H1 (cell line): ENCODE measurements around the gene FOSL1. TPM values are rescaled to one million over a fixed set of nuclear protein-coding genes. Genes with fewer than 3 reads are reported as not detected.

Experiments
- CTCF ChIA-PET: fragments of 300-600 bp; sonication (Branson Sonifier 250); formaldehyde crosslinking; loops from one replicate; lab custom pipeline; 2021; ENCODE audit not compliant: partially characterized antibody; lab: Charles Lee
- POLR2A ChIA-PET: fragments of 300-600 bp; sonication (Branson Sonifier 250); formaldehyde crosslinking; loops from one replicate; lab custom pipeline; 2021; ENCODE audit warnings: inconsistent platforms; ENCODE audit not compliant: partially characterized antibody; lab: Charles Lee
- DNase-seq, 2 experiments: peaks; one replicate each; pipeline versions ENCODE4 v3.0.0 to v3.0.0-alpha.2; 2010 to 2022; ENCODE audit warnings: low spot score in 2 of 2, low read depth in 1 of 2, mixed read lengths in 1 of 2
- FAIRE-seq: peaks from 2 replicates; lab custom pipeline; 2011; peaks lifted over from hg19 to GRCh38; lab: Jason Lieb, UNC
- H2AFZ ChIP-seq: 2 replicates; pipeline ENCODE4 v1.8.1; 2012; ENCODE audit warnings: low read length, inconsistent platforms
- H2AK5ac ChIP-seq: 2 replicates; pipeline ENCODE4 v1.6.1; 2013; ENCODE audit warnings: low read depth, low read length
- H2BK120ac ChIP-seq: replicated peaks from 2 replicates; pipeline ENCODE3; 2013; ENCODE audit warnings: low read depth, low read length, inconsistent platforms
- H2BK12ac ChIP-seq: 2 replicates; pipeline ENCODE4 v1.6.1; 2013; ENCODE audit warnings: low read depth, low read length
- H2BK15ac ChIP-seq: 2 replicates; pipeline ENCODE4 v1.6.1; 2013; ENCODE audit warnings: low read length
- H2BK20ac ChIP-seq: 2 replicates; pipeline ENCODE4 v1.6.1; 2013; ENCODE audit warnings: low read length
- H2BK5ac ChIP-seq: 2 replicates; pipeline ENCODE4 v1.6.1; 2013; ENCODE audit warnings: low read depth, low read length
- H3K14ac ChIP-seq: 2 replicates; pipeline ENCODE4 v1.6.1; 2013; ENCODE audit warnings: inconsistent platforms; ENCODE audit not compliant: insufficient read length
- H3K18ac ChIP-seq: 2 replicates; pipeline ENCODE4 v1.6.1; 2013; ENCODE audit warnings: low read length; ENCODE audit errors: extremely low read depth
- H3K23ac ChIP-seq: 2 replicates; pipeline ENCODE4 v1.6.1; 2013; ENCODE audit warnings: inconsistent platforms; ENCODE audit not compliant: insufficient read length
- H3K23me2 ChIP-seq: 2 replicates; pipeline ENCODE4 v1.6.1; 2013; ENCODE audit warnings: low read depth, low read length
- H3K27ac ChIP-seq: 2 replicates; pipeline ENCODE4 v1.6.1; 2011; ENCODE audit warnings: low read depth, low read length, inconsistent platforms
- H3K27me3 ChIP-seq, 4 experiments: replicated peaks in 1 of 4; 1 replicate in 1 of 4; 2 replicates in 3 of 4; pipeline versions ENCODE4 v1.6.1 to v1.8.1; 2011 to 2013; ENCODE audit warnings: low read length in 3 of 4, mild to moderate bottlenecking in 3 of 4, inconsistent platforms in 2 of 4, mixed read lengths in 2 of 4, moderate library complexity in 1 of 4; ENCODE audit not compliant: control insufficient read depth in 3 of 4, insufficient read depth in 3 of 4; ENCODE audit errors: extremely low read depth in 1 of 4
- H3K36me3 ChIP-seq, 4 experiments: 2 replicates each; pipeline versions ENCODE4 v1.6.1 to v1.8.1; 2011 to 2013; ENCODE audit warnings: mild to moderate bottlenecking in 4 of 4, low read length in 3 of 4, moderate library complexity in 2 of 4, control low read depth in 1 of 4, inconsistent platforms in 1 of 4; ENCODE audit not compliant: insufficient read depth in 4 of 4, control insufficient read depth in 2 of 4
- H3K4ac ChIP-seq: replicated peaks from 2 replicates; pipeline ENCODE3; 2013; ENCODE audit warnings: low read length, low read depth, mixed read lengths, inconsistent platforms; ENCODE audit not compliant: insufficient read length
- H3K4me1 ChIP-seq, 4 experiments: replicated peaks in 1 of 4; 1 replicate in 1 of 4; 2 replicates in 3 of 4; pipeline versions ENCODE4 v1.6.1 to v1.8.1; 2011 to 2013; ENCODE audit warnings: low read length in 3 of 4, inconsistent platforms in 2 of 4, mixed read lengths in 1 of 4; ENCODE audit not compliant: insufficient read depth in 4 of 4, control insufficient read depth in 3 of 4
- H3K4me2 ChIP-seq, 2 experiments: 2 replicates each; pipeline versions ENCODE4 v1.6.1 to v1.8.1; 2011 to 2013; ENCODE audit warnings: low read depth in 2 of 2, low read length in 2 of 2, control low read depth in 1 of 2, inconsistent platforms in 1 of 2, mild to moderate bottlenecking in 1 of 2; ENCODE audit not compliant: insufficient read depth in 1 of 2
- H3K4me3 ChIP-seq, 4 experiments: fragments of 200-600, 300-600 bp in 1 of 4; sonication (generic), shearing (Covaris generic), sonication (Bioruptor Twin) in 1 of 4; 2 replicates each; pipeline versions ENCODE4 v1.5.1 to v1.8.1; 2011 to 2016; ENCODE audit warnings: low read length in 4 of 4, low read depth in 3 of 4, control low read depth in 2 of 4, inconsistent platforms in 2 of 4, mild to moderate bottlenecking in 2 of 4, mixed read lengths in 1 of 4, moderate library complexity in 1 of 4; ENCODE audit not compliant: insufficient read depth in 2 of 4; ENCODE audit errors: extremely low read depth in 1 of 4
- H3K56ac ChIP-seq: replicated peaks from 2 replicates; pipeline ENCODE3; 2013; ENCODE audit warnings: low read depth, mild to moderate bottlenecking, mixed read lengths, low read length, inconsistent platforms; ENCODE audit not compliant: insufficient read length
- H3K79me1 ChIP-seq: 2 replicates; pipeline ENCODE4 v1.6.1; 2013; ENCODE audit warnings: low read depth, low read length, control low read depth
- H3K79me2 ChIP-seq, 2 experiments: 2 replicates each; pipeline versions ENCODE4 v1.6.1 to v1.8.1; 2012 to 2013; ENCODE audit warnings: low read length in 2 of 2, mild to moderate bottlenecking in 2 of 2, inconsistent platforms in 1 of 2; ENCODE audit not compliant: insufficient read depth in 2 of 2, control insufficient read depth in 1 of 2
- H3K9ac ChIP-seq, 4 experiments: replicated peaks in 1 of 4; 1 replicate in 1 of 4; 2 replicates in 3 of 4; pipeline versions ENCODE4 v1.6.1 to v1.8.1; 2011 to 2013; ENCODE audit warnings: low read depth in 3 of 4, low read length in 3 of 4, control low read depth in 2 of 4, mild to moderate bottlenecking in 2 of 4, moderate library complexity in 2 of 4, inconsistent platforms in 1 of 4; ENCODE audit errors: extremely low read depth in 1 of 4
- H3K9me3 ChIP-seq, 2 experiments: 2 replicates each; pipeline versions ENCODE4 v1.6.1 to v1.8.1; 2012 to 2013; ENCODE audit warnings: mild to moderate bottlenecking in 2 of 2, moderate library complexity in 2 of 2, control low read depth in 1 of 2, inconsistent platforms in 1 of 2, low read depth in 1 of 2, low read length in 1 of 2, mixed read lengths in 1 of 2; ENCODE audit not compliant: insufficient read depth in 2 of 2
- H4K20me1 ChIP-seq, 2 experiments: replicated peaks in 1 of 2; 2 replicates each; pipeline versions ENCODE3 to v1.8.1; 2011 to 2013; ENCODE audit warnings: inconsistent platforms in 2 of 2, low read length in 2 of 2, mild to moderate bottlenecking in 1 of 2; ENCODE audit not compliant: insufficient read depth in 2 of 2, control insufficient read depth in 1 of 2
- H4K5ac ChIP-seq: 2 replicates; pipeline ENCODE4 v1.6.1; 2013; ENCODE audit warnings: low read length, low read depth, mixed read lengths, inconsistent platforms; ENCODE audit not compliant: insufficient read length
- H4K8ac ChIP-seq: 2 replicates; pipeline ENCODE4 v1.8.0; 2013; ENCODE audit warnings: mild to moderate bottlenecking, moderate library complexity, low read length, inconsistent platforms; ENCODE audit not compliant: insufficient read depth; ENCODE audit errors: extremely low read depth
- H4K91ac ChIP-seq: replicated peaks from 2 replicates; pipeline ENCODE3; 2013; ENCODE audit warnings: low read length, mixed read lengths, inconsistent platforms; ENCODE audit not compliant: insufficient read length
- EP300 ChIP-seq, 2 experiments: IDR thresholded peaks; 1 replicate in 1 of 2; 2 replicates in 1 of 2; pipeline ENCODE4 v1.6.1; 2011 to 2012; ENCODE audit warnings: low read depth in 2 of 2, low read length in 2 of 2, mild to moderate bottlenecking in 2 of 2, borderline replicate concordance in 1 of 2, inconsistent platforms in 1 of 2, moderate library complexity in 1 of 2
- POLR2A ChIP-seq, 2 experiments: IDR thresholded peaks; 1 replicate in 1 of 2; 2 replicates in 1 of 2; pipeline ENCODE4 v1.6.1; 2011; ENCODE audit warnings: low read depth in 2 of 2, low read length in 2 of 2, mild to moderate bottlenecking in 2 of 2; ENCODE audit errors: control extremely low read depth in 1 of 2
- POLR2AphosphoS5 ChIP-seq: IDR thresholded peaks from 2 replicates; pipeline ENCODE4 v1.6.1; 2011; ENCODE audit warnings: low read depth, low read length
- TAF7 ChIP-seq: optimal IDR thresholded peaks from 2 replicates; pipeline ENCODE3; 2011; ENCODE audit warnings: low read depth, mild to moderate bottlenecking, inconsistent platforms, low read length, moderate library complexity, borderline replicate concordance
- WGBS, 2 experiments: shearing (Covaris generic) in 1 of 2; methylation state at CpG; one replicate each; pipeline versions ENCODE4 v1.1.6 to v1.1.7; 2013 to 2015; ENCODE audit warnings: low lambda C conversion rate in 2 of 2, mixed read lengths in 2 of 2, inconsistent platforms in 1 of 2, low coverage in 1 of 2, missing lambda C conversion rate in 1 of 2; ENCODE audit not compliant: insufficient replicate concordance in 2 of 2, insufficient coverage in 1 of 2, insufficient read length in 1 of 2; ENCODE audit errors: extremely low coverage in 1 of 2, missing lambda C conversion rate in 1 of 2; 5-methylcytosine and 5-hydroxymethylcytosine counted together
- polyA plus RNA-seq, 7 experiments: library from polyadenylated mRNA; depleted of rRNA in 3 of 7; stranded (reverse) in 5 of 7; unstranded in 2 of 7; fragments of >200 nt in 5 of 7; fragments of 200-250 nt in 2 of 7; gene quantifications; 1 replicate in 5 of 7; 2 replicates in 1 of 7; 4 replicates in 1 of 7; pipeline versions ENCODE4 v1.2.1 to v1.2.3, GENCODE V29; 2011 to 2013; ENCODE audit warnings: missing spikeins in 2 of 7, mixed read lengths in 2 of 7
- total RNA-seq: library from RNA; stranded (reverse); fragmentation: NEBNext Ultra II Directional; extraction: Animal tissue kit (Norgen Biotek cat#: 25700); gene quantifications from 2 replicates; pipeline ENCODE4 v1.2.1, GENCODE V29; 2021

Gene FOSL1
- total and polyA plus RNA-seq, 2 of the 8 experiments (the other 6 are each of a cell fraction or from before 2014, with no cell fraction given): 6.3 to 7.2 TPM

- no peak overlapping the region for H2BK20ac ChIP-seq
- CTCF ChIA-PET: interaction anchor here (0.6 to 15.2 kb wide), 43 partner anchors 10 to 1092 kb away, joined by 3 to 283 read pairs (median 5); partner anchors contain the start of genes AP5B1, CCDC85B, CFL1 and CTSW
- WGBS, 2 experiments: 94% methylated on average over 10 of the region's 10 CpGs; no CpG with 5 or more reads in 1 of the 2 experiments
Measured at GRCh38 chr11:65851811-65852507, 48.2 kb downstream of the FOSL1 start.

More at GRCh38 chr11:65851811-65852507, 48.2 kb downstream of the FOSL1 start:
- no peak overlapping the region for H2BK15ac ChIP-seq
- H3K27ac ChIP-seq: no peak overlapping the region
- peaks cover 20% of the 10 kb centered on the region for H3K79me1 ChIP-seq
- H3K4me3 ChIP-seq: no peak overlapping the region
- no peak overlapping the region for H3K18ac ChIP-seq
- no peaks in the 10 kb centered on the region; a peak in 1 of 7 replicates for H3K27me3 ChIP-seq
- no peak overlapping the region for H2AK5ac ChIP-seq
- H3K4me1 ChIP-seq: peaks cover 0 to 10% (median under 1%) of the 10 kb centered on the region in 4 experiments; a peak in 5 of 7 replicates
- H2AFZ ChIP-seq: no peak overlapping the region
- DNase-seq (no peak), FAIRE-seq (no peak)
- H3K36me3 ChIP-seq: peaks cover 17 to 34% (median 31%) of the 10 kb centered on the region in 4 experiments
- H3K56ac ChIP-seq: no peak overlapping the region
- no peak overlapping the region for H4K8ac ChIP-seq
- H2BK120ac ChIP-seq: no peak overlapping the region
- no peak overlapping the region for H3K23ac ChIP-seq
- no peak overlapping the region for H2BK12ac ChIP-seq
- POLR2A ChIA-PET: interaction anchor here (0.6 to 38.3 kb wide), 25 partner anchors 9 to 245 kb away, joined by 3 to 1071 read pairs (median 4); partner anchors contain the start of genes AP5B1, CCDC85B, CFL1 and CTSW
- H3K9ac ChIP-seq: no peak overlapping the region
- H3K14ac ChIP-seq: no peak overlapping the region
- H4K91ac ChIP-seq: no peak overlapping the region
- peaks cover 28 to 30% of the 10 kb centered on the region in 2 experiments for H4K20me1 ChIP-seq
- no peak overlapping the region for H3K4ac ChIP-seq
- H4K5ac ChIP-seq: no peak overlapping the region
- no peak overlapping the region for H3K4me2 ChIP-seq
- TF ChIP-seq TAF7 (peak; percentile 41), POLR2A (IDR thresholded peaks at IDR 0.05; ENCODE audit: control extremely low read depth in 1 of 2, low read depth in 2 of 2, low read length in 2 of 2) (peak in 1 of 2 experiments; percentile 73; a peak in 2 of 3 replicates), POLR2AphosphoS5 (peak; percentile 68), EP300 (IDR thresholded peaks at IDR 0.05; ENCODE audit: borderline replicate concordance in 1 of 2, low read depth in 2 of 2, low read length in 2 of 2) (no peak)
- H3K23me2 ChIP-seq: peaks cover 2% of the 10 kb centered on the region; the same call in 1 of the 2 replicates
- no peak overlapping the region for H2BK5ac ChIP-seq
- peaks cover 15 to 30% of the 10 kb centered on the region in 2 experiments for H3K79me2 ChIP-seq
- peaks cover 7 to 10% of the 10 kb centered on the region in 2 experiments; a peak in 2 of 4 replicates for H3K9me3 ChIP-seq
